HEK293 (cell line): ENCODE data around the gene DNMT1.
"Not testable (repeated sequence)": the region's sequence is repeated elsewhere in the genome, so short reads cannot be mapped to it uniquely, and the experiment has no call there.

Experiments
- CTCF ChIA-PET: fragments of 350-600 bp; formaldehyde crosslinking; extraction: SDS; loops from one replicate; lab custom pipeline; 2021; ENCODE audit warnings: antibody characterized with exemption; lab: Yijun Ruan, JAX
- POLR2A ChIA-PET: fragments of 300-600 bp; formaldehyde crosslinking; extraction: SDS; loops from one replicate; lab custom pipeline; 2020; ENCODE audit warnings: antibody characterized with exemption, inconsistent platforms; lab: Yijun Ruan, JAX
- H3K27ac ChIP-seq: fragments of 200-500 bp; sonication (Bioruptor generic); 2 replicates; pipeline ENCODE4 v1.5.1; 2014; ENCODE audit warnings: low read depth, low read length, control low read depth, inconsistent platforms; ENCODE audit errors: extremely low read depth
- H3K36me3 ChIP-seq, 2 experiments: fragments of 200-500 bp in 1 of 2; sonication (Bioruptor generic) in 1 of 2; 1 replicate in 1 of 2; 2 replicates in 1 of 2; pipeline ENCODE4 v1.5.1; 2014 to 2017; ENCODE audit warnings: inconsistent platforms in 2 of 2, low read length in 2 of 2; ENCODE audit not compliant: control insufficient read depth in 2 of 2, insufficient read depth in 1 of 2
- H3K4me1 ChIP-seq: fragments of 200-500 bp; sonication (Bioruptor generic); 2 replicates; pipeline ENCODE4 v1.5.1; 2014; ENCODE audit warnings: mild to moderate bottlenecking, low read length, inconsistent platforms; ENCODE audit not compliant: control insufficient read depth, insufficient read depth
- H3K4me3 ChIP-seq: 2 replicates; pipeline ENCODE4 v1.5.1; 2011; ENCODE audit warnings: low read depth, mild to moderate bottlenecking, control low read depth, low read length, moderate library complexity
- H3K9me3 ChIP-seq: fragments of 200-500 bp; sonication (Bioruptor generic); 2 replicates; pipeline ENCODE4 v1.5.1; 2014; ENCODE audit warnings: low read depth, low read length, inconsistent platforms; ENCODE audit not compliant: control insufficient read depth, insufficient read depth
- KLF8 ChIP-seq: fragments of 450-650 bp; formaldehyde crosslinking; IDR thresholded peaks from 2 replicates; pipeline ENCODE4 v1.5.1; 2016; ENCODE audit warnings: missing biosample characterization, missing genetic modification characterization
- MZF1 ChIP-seq: fragments of 450-650 bp; formaldehyde crosslinking; IDR thresholded peaks from 2 replicates; pipeline ENCODE4 v1.5.1; 2017; ENCODE audit warnings: missing biosample characterization, missing genetic modification characterization, borderline replicate concordance
- PRDM1 ChIP-seq: fragments of 450-650 bp; formaldehyde crosslinking; IDR thresholded peaks from 2 replicates; pipeline ENCODE4; 2016; ENCODE audit warnings: missing biosample characterization, missing genetic modification characterization
- ZBTB48 ChIP-seq: fragments of 450-650 bp; formaldehyde crosslinking; IDR thresholded peaks from 2 replicates; pipeline ENCODE4 v1.5.1; 2016; ENCODE audit warnings: missing biosample characterization, missing genetic modification characterization
- ZFHX2 ChIP-seq: fragments of 450-650 bp; formaldehyde crosslinking; conservative IDR thresholded peaks from 2 replicates; pipeline ENCODE4 v1.5.1; 2016; ENCODE audit warnings: missing biosample characterization, missing genetic modification characterization
- ZNF138 ChIP-seq: fragments of 450-650 bp; formaldehyde crosslinking; IDR thresholded peaks from 2 replicates; pipeline ENCODE4 v1.5.1; 2016; ENCODE audit warnings: missing biosample characterization, missing genetic modification characterization, borderline replicate concordance
- ZNF184 ChIP-seq: fragments of 450-650 bp; IDR thresholded peaks from 2 replicates; pipeline ENCODE4 v1.5.1; 2018; ENCODE audit warnings: missing biosample characterization, mild to moderate bottlenecking, missing genetic modification characterization
- ZNF24 ChIP-seq: fragments of 450-650 bp; formaldehyde crosslinking; IDR thresholded peaks from 2 replicates; pipeline ENCODE4 v1.5.1; 2016; ENCODE audit warnings: missing biosample characterization, missing genetic modification characterization
- ZNF391 ChIP-seq: fragments of 450-650 bp; formaldehyde crosslinking; IDR thresholded peaks from 2 replicates; pipeline ENCODE4 v1.5.1; 2016; ENCODE audit warnings: low read depth, missing biosample characterization, missing genetic modification characterization, borderline replicate concordance
- ZNF558 ChIP-seq: fragments of 450-650 bp; formaldehyde crosslinking; IDR thresholded peaks from 2 replicates; pipeline ENCODE4 v1.5.1; 2016; ENCODE audit warnings: missing biosample characterization, missing genetic modification characterization
- ZNF704 ChIP-seq: fragments of 450-650 bp; formaldehyde crosslinking; IDR thresholded peaks from 2 replicates; pipeline ENCODE4 v1.5.1; 2016; ENCODE audit warnings: missing biosample characterization, missing genetic modification characterization
- ZNF76 ChIP-seq: fragments of 450-650 bp; formaldehyde crosslinking; IDR thresholded peaks from 2 replicates; pipeline ENCODE4; 2016; ENCODE audit warnings: low read depth, missing biosample characterization, missing genetic modification characterization, borderline replicate concordance
- ZSCAN30 ChIP-seq: fragments of 450-650 bp; IDR thresholded peaks from 2 replicates; pipeline ENCODE4 v1.5.1; 2018; ENCODE audit warnings: missing biosample characterization, mild to moderate bottlenecking, missing genetic modification characterization, moderate library complexity
- ZSCAN5A ChIP-seq: fragments of 450-650 bp; formaldehyde crosslinking; IDR thresholded peaks from 2 replicates; pipeline ENCODE4 v1.5.1; 2016; ENCODE audit warnings: missing biosample characterization, missing genetic modification characterization
- TF ChIP-seq, protein P1 (sequence below): fragments of 450-650 bp; formaldehyde crosslinking; IDR thresholded peaks from 2 replicates; pipeline ENCODE4 v1.5.1; 2016; ENCODE audit warnings: missing biosample characterization, missing genetic modification characterization
- TF ChIP-seq, protein P2 (sequence below): fragments of 450-650 bp; formaldehyde crosslinking; IDR thresholded peaks from 2 replicates; pipeline ENCODE4 v1.5.1; 2017; ENCODE audit warnings: missing biosample characterization, missing genetic modification characterization
- TF ChIP-seq, protein P3 (sequence below): fragments of 450-650 bp; formaldehyde crosslinking; IDR thresholded peaks from 2 replicates; pipeline ENCODE4 v1.5.1; 2016; ENCODE audit warnings: missing biosample characterization, missing genetic modification characterization
- TF ChIP-seq, protein P4 (sequence below): fragments of 450-650 bp; formaldehyde crosslinking; IDR thresholded peaks from 2 replicates; pipeline ENCODE4 v1.5.1; 2016; ENCODE audit warnings: missing biosample characterization, missing genetic modification characterization

The DNMT1 gene

GRCh38 chr19:10198889-10199644 lies 4.3 kb upstream of the DNMT1 start:
- CTCF ChIA-PET = interaction anchor here (0.7 to 0.8 kb wide), 3 partner anchors 51 to 71 kb away, joined by 3 to 5 read pairs (median 3); no protein-coding TSS in a partner anchor
- H3K4me3 ChIP-seq, H3K36me3 ChIP-seq, H3K27ac ChIP-seq, H3K4me1 ChIP-seq, H3K9me3 ChIP-seq: not testable (repeated sequence)
- POLR2A ChIA-PET = interaction anchor here (0.7 kb wide), 1 partner anchor 27 kb away, joined by 3 read pairs; no protein-coding TSS in a partner anchor
- peak; percentile 32; the same call in 1 of the 2 replicates for TF ChIP-seq PRDM1 (tag by site-specific recombination)
- TF ChIP-seq, protein P1, sequence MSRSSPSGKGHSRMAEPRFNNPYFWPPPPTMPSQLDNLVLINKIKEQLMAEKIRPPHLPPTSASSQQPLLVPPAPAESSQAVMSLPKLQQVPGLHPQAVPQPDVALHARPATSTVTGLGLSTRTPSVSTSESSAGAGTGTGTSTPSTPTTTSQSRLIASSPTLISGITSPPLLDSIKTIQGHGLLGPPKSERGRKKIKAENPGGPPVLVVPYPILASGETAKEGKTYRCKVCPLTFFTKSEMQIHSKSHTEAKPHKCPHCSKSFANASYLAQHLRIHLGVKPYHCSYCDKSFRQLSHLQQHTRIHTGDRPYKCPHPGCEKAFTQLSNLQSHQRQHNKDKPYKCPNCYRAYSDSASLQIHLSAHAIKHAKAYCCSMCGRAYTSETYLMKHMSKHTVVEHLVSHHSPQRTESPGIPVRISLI = peak; percentile 63; the same call in 1 of the 2 replicates
- TF ChIP-seq, all 188 proteins: peak for 2; not testable (repeated sequence) for 186

DNA sequence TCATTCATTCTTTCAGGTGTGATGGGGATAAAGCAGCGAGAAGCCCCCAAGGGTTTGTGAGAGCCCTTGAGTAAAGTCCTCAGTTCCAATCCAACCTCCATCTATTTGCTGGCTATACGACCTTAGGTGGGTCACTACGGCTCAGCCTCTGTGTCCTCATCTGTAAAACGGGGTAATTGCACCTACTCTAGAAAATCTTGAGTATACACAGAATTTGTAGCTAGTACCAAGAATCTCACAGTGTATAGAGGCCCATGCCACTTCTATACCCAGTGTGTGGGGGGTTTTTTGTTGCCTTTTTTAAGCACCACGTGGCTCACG lies 406 bp upstream of the DNMT1 start:
- no peaks in the 10 kb centered on the region for H3K4me1 ChIP-seq

More for the DNA sequence above, 406 bp upstream of the DNMT1 start:
- ChIA-PET CTCF (interaction anchor here (1.0 to 3.2 kb wide), 3 partner anchors 13 to 55 kb away, joined by 3 to 10 read pairs (median 5); no protein-coding TSS in a partner anchor), POLR2A (interaction anchor here (0.6 to 1.6 kb wide), 13 partner anchors 10 to 138 kb away, joined by 3 to 8 read pairs (median 3); partner anchors contain the start of genes MRPL4, PPAN and RAVER1)
- no peak for TF ChIP-seq ZFHX2
- 0 out of 2 replicates have a peak, but pooled peaks have one; percentile 12 for TF ChIP-seq ZBTB48 (tag by site-specific recombination)
- TF ChIP-seq ZNF558 (tag by site-specific recombination) = no peak
- TF ChIP-seq ZNF24 = peak; percentile 23
- peak; percentile 1; the same call in 1 of the 2 replicates for TF ChIP-seq KLF8
- TF ChIP-seq ZNF76 = peak; percentile 12; the same call in 1 of the 2 replicates
- TF ChIP-seq, protein P2, sequence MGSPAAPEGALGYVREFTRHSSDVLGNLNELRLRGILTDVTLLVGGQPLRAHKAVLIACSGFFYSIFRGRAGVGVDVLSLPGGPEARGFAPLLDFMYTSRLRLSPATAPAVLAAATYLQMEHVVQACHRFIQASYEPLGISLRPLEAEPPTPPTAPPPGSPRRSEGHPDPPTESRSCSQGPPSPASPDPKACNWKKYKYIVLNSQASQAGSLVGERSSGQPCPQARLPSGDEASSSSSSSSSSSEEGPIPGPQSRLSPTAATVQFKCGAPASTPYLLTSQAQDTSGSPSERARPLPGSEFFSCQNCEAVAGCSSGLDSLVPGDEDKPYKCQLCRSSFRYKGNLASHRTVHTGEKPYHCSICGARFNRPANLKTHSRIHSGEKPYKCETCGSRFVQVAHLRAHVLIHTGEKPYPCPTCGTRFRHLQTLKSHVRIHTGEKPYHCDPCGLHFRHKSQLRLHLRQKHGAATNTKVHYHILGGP = no peak
- TF ChIP-seq ZNF138 (tag by site-specific recombination) = no peak
- TF ChIP-seq, protein P3, sequence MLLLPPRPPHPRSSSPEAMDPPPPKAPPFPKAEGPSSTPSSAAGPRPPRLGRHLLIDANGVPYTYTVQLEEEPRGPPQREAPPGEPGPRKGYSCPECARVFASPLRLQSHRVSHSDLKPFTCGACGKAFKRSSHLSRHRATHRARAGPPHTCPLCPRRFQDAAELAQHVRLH (tag by site-specific recombination) = peak; percentile 63; the same call in 1 of the 2 replicates
- 0 out of 2 replicates have a peak, but pooled peaks have one; percentile 25 for TF ChIP-seq ZSCAN30 (tag by site-specific recombination)
- no peak for TF ChIP-seq ZNF391 (tag by site-specific recombination)
- 0 out of 2 replicates have a peak, but pooled peaks have one; percentile 61 for TF ChIP-seq MZF1 (tag by site-specific recombination)
- TF ChIP-seq ZSCAN5A (tag by site-specific recombination) = no peak
- 0 out of 2 replicates have a peak, but pooled peaks have one; percentile 42 for TF ChIP-seq ZNF184 (tag by site-specific recombination)
- TF ChIP-seq, protein P4, sequence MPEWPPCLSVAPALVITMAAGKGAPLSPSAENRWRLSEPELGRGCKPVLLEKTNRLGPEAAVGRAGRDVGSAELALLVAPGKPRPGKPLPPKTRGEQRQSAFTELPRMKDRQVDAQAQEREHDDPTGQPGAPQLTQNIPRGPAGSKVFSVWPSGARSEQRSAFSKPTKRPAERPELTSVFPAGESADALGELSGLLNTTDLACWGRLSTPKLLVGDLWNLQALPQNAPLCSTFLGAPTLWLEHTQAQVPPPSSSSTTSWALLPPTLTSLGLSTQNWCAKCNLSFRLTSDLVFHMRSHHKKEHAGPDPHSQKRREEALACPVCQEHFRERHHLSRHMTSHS (tag by site-specific recombination) = no peak
- TF ChIP-seq ZNF704 (tag by site-specific recombination) = no peak
- Histone ChIP-seq H3K4me3 (peak overlapping the region; percentile 99), H3K36me3 (peaks cover 10 to 31% of the 10 kb centered on the region in 2 experiments; a peak in 2 of 3 replicates), H3K27ac (no peak overlapping the region), H3K9me3 (no peaks in the 10 kb centered on the region)
